Subcutaneous adipose tissue (tissue), 4 donors: ENCODE results near the gene SNX30. TPM values are rescaled to one million over a fixed set of nuclear protein-coding genes. Genes with fewer than 3 reads are reported as not detected.

Experiments used
- CTCF ChIP-seq: fragments of 450-650 bp; IDR thresholded peaks from one replicate; pipeline ENCODE4 v1.5.1; 2016; ENCODE audit warnings: low read depth, mild to moderate bottlenecking, control low read depth, antibody characterized with exemption, moderate library complexity
- total RNA-seq, 4 donors: library from RNA; depleted of rRNA; stranded (reverse); fragments of >200 nt; gene quantifications; one replicate each; pipeline ENCODE4 v1.1.0, GENCODE V29; 2016

Gene SNX30
- total RNA-seq, 4 donors from 2014 or later = 10.1 to 25.3 (median 13.4) TPM

GRCh38 chr9:112842555-112842954 is 92.0 kb downstream of the SNX30 start:
- TF ChIP-seq CTCF = no peak

- TF ChIP-seq CTCF = no peak
Measured at GRCh38 chr9:112844771-112845542, 94.4 kb downstream of the SNX30 start.

- TF ChIP-seq CTCF = no peak
Measured at GRCh38 chr9:112846528-112847488, 96.2 kb downstream of the SNX30 start.

- no peak for TF ChIP-seq CTCF
Measured at GRCh38 chr9:112848316-112849151, 98.0 kb downstream of the SNX30 start.

GRCh38 chr9:112849363-112849922 is 98.9 kb downstream of the SNX30 start:
- no peak for TF ChIP-seq CTCF

- TF ChIP-seq CTCF = no peak
Measured at GRCh38 chr9:112850840-112851239, 100.3 kb downstream of the SNX30 start.
